Ishikawa (cell line): Measurements from ENCODE around the gene CDHR1.
A peak's percentile ranks its signal among the peaks of the same experiment; 100 is the strongest.

Experiments used
- CEBPB ChIP-seq: IDR thresholded peaks from 2 replicates; pipeline ENCODE4 v1.6.1; 2012
- EGR1 ChIP-seq: IDR thresholded peaks from 2 replicates; pipeline ENCODE4 v1.6.1; 2012
- EP300 ChIP-seq: IDR thresholded peaks from 2 replicates; pipeline ENCODE4 v1.6.1; 2012; ENCODE audit warnings: borderline replicate concordance
- RAD21 ChIP-seq: IDR thresholded peaks from 2 replicates; pipeline ENCODE4 v1.6.1; 2012; ENCODE audit warnings: low read depth
- REST ChIP-seq: IDR thresholded peaks from 2 replicates; pipeline ENCODE4 v1.6.1; 2012; ENCODE audit warnings: low read depth, mild to moderate bottlenecking
- TCF12 ChIP-seq: IDR thresholded peaks from 2 replicates; pipeline ENCODE4 v1.6.1; 2012; ENCODE audit warnings: low read depth
- USF1 ChIP-seq: IDR thresholded peaks from 2 replicates; pipeline ENCODE4 v1.6.1; 2012
- YY1 ChIP-seq: IDR thresholded peaks from 2 replicates; pipeline ENCODE4 v1.6.1; 2012; ENCODE audit warnings: low read depth
- ZBTB7A ChIP-seq: IDR thresholded peaks from 2 replicates; pipeline ENCODE4 v1.6.1; 2012; ENCODE audit warnings: low read depth
- TF ChIP-seq, protein P1 (sequence below): IDR thresholded peaks from 2 replicates; pipeline ENCODE4 v1.6.1; 2012

- TF ChIP-seq YY1 = no peak
- TF ChIP-seq EP300 = no peak
- TF ChIP-seq, protein P1, sequence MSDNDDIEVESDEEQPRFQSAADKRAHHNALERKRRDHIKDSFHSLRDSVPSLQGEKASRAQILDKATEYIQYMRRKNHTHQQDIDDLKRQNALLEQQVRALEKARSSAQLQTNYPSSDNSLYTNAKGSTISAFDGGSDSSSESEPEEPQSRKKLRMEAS = no peak
- no peak for TF ChIP-seq ZBTB7A
- no peak for TF ChIP-seq RAD21
- no peak for TF ChIP-seq USF1
- TF ChIP-seq REST = peak; percentile 96
- no peak for TF ChIP-seq EGR1
- TF ChIP-seq TCF12 = no peak
- no peak for TF ChIP-seq CEBPB
Measured at GRCh38 chr10:84224411-84225028, 30.2 kb downstream of the CDHR1 start.
